Middle frontal gyrus (tissue), 1 donor: ENCODE measurements around the gene MS4A18.
"Not testable (repeated sequence)": the region's sequence is repeated elsewhere in the genome, so short reads cannot be mapped to it uniquely, and the experiment has no call there.

ENCODE experiments used
- DNase-seq: peaks from one replicate; pipeline ENCODE4 v3.0.0-alpha.2; 2015; ENCODE audit warnings: low spot score; ENCODE audit errors: extremely low spot score

The MS4A18 gene

DNA sequence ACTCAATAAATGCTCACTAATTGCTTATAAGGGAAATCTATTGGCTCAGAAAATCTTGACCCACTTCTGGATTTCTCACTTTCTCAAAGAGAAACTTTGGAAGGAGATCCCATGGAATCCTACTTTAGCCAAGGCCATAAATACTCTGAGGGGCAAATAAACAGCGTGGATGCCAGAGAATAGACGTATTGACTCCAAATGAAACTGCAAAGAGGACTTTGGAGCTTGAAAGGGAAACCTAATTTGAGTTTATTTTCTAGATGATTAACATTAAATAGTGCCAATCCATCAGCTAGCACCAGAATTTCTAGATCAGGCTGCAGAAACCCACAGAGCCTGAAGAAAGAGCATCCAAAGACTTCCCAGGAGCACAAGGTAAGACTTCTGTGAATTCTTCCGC, at the start of gene MS4A18:
TSS of gene MS4A18 (plus strand) at position 301 of the 400 bp plus-strand sequence.
- DNase-seq: no peak

DNA sequence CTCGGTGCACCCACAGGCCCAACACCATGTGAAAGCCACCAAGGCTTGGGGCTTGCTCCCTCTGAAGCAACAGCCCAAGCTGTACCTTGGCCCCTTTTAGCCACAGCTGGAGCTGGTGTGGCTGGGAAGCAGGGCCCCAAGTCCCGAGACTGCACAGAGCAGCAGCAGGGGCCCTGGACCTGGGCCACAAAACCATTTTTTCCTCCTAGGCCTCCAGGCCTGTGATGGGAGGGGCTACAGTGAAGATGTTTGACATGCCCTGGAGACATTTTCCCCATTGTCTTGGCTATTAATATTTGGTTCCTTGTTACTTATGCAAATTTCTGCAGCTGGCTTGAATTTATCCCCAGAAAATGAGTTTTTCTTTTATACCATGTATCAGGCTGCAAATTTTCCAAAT, 46.3 kb upstream of the MS4A18 start:
- not testable (repeated sequence) for DNase-seq

DNA sequence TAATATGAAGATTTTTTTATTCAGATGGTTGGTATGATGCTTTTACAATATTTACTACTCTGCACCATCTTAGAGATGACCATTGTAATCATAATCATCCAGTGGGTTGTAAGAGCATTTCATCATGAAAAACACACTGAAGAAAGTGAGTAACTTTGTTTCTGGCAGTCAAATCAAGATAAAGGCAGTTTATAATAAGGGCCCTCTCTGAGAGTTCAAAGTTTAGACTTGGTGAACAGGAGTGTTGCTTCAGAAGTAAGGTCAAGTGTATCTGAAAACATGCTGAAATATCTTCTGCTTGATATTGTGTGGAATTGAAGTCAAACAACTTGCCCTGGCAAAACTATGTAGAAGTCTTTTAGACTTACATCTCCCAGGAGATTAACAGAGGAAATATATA, 44.6 kb upstream of the MS4A18 start:
- no peak for DNase-seq

- no peak for DNase-seq
Observed at GRCh38 chr11:60680455-60681119, 43.9 kb upstream of the MS4A18 start.

DNA sequence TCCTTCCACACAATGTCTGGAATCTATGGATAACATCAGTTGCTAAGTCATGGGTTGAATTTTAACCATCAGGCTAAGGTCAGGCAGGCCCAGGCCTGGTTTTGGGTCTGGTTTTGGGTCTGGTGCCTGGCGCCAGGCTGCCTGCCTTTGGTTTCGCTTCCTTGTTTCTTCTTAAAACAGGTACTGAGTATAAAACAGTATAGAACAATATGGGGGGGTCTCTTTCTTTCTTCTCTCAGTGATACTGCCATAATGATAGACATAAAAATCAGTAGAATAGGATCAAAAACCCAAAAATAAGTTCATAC, 40.0 kb upstream of the MS4A18 start:
- DNase-seq: not testable (repeated sequence)

GRCh38 chr11:60691661-60692060, 32.9 kb upstream of the MS4A18 start:
- DNase-seq: no peak

DNA sequence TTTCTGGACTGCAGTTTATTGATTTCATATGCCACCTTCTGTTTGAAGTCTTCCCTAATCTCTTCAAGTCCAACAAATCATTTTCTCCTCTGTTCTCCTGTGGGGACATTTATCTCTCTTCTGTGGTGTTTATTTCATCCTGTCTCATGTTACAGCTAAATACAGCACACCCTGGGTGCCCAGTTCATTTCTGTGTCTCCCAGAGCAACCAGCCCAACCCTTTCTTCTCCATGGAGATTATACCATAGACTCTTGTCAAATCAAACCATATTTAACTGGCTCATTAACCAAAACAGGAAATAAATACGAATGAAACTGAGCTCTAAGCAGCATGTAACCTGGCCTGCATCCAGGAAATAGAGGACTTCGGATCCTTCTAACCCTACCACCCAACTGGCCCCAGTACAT, 25.2 kb upstream of the MS4A18 start, which contains the start of gene MS4A8:
TSS of gene MS4A8 (plus strand) at position 329 of the 408 bp plus-strand sequence. CDS start 1,249 bp downstream, outside the sequence.
- no peak for DNase-seq

DNA sequence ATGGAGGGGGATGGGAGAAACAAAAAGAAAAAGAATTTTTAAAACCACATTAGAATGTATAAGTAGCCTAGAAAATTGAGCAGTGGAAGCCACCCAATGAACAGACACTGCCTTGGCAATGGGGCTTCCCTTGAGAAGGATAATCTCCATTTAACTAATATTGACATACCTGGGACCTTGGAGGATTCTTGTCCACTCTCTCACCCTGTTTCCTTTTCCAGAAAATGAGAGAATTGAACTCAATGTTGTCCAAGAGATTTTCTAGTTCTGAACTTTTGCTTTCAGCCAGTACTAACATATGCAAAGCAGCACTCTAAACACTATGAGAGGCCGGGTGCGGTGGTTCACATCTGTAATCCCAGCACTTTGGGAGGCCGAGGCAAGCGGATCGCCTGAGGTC, 24.6 kb upstream of the MS4A18 start:
- DNase-seq: no peak

DNA sequence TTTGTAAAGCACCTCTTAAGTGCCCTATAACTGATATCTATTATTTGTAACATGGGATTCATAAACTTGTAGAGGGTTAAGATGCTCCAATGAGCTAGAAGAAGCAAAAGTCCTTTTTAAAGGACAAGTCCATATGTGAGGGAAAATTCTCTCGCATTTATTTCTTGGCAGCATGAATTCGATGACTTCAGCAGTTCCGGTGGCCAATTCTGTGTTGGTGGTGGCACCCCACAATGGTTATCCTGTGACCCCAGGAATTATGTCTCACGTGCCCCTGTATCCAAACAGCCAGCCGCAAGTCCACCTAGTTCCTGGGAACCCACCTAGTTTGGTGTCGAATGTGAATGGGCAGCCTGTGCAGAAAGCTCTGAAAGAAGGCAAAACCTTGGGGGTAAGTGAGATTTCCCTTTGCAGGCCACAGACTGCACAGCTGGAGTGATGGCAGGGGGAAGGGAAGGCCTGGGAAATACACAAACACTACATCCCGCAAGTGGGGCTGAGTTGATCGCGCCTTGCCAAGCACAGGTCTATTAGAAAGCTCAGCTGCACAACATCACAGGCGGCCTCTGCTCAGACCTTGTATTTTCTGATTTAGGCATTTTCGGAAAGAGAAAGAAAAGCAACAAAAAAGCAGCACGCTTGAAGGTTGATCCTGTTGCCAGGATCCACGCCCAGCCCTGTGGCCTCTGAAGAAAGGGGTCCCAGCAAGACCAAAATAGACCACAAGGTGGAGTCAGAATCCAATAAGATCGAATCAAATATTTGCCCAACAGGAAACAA, 23.6 kb upstream of the MS4A18 start:
- DNase-seq: no peak

GRCh38 chr11:60701469-60701818, 23.1 kb upstream of the MS4A18 start:
- DNase-seq: no peak

GRCh38 chr11:60703374-60703773, 21.1 kb upstream of the MS4A18 start:
- DNase-seq: no peak

DNA sequence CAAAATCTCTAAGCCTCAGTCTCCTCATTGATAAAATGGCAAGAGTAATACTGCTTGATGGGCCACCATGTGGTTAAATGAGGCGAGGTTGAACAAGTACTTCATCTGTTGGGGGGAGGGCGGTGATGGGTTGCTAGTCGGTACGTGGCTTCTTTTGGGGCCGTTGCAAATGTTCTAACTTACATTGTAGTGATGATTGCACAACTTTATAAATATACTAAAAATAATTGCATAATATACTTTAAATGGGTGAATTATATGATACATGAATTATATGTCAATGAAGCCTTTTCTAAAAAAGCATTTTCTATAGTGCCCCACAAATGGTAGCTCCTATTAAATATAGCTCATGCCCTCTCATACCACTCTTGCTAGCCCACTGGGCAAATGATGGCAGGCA, 18.6 kb upstream of the MS4A18 start:
- no peak for DNase-seq

GRCh38 chr11:60706931-60707330, 17.6 kb upstream of the MS4A18 start:
- DNase-seq: no peak

DNA sequence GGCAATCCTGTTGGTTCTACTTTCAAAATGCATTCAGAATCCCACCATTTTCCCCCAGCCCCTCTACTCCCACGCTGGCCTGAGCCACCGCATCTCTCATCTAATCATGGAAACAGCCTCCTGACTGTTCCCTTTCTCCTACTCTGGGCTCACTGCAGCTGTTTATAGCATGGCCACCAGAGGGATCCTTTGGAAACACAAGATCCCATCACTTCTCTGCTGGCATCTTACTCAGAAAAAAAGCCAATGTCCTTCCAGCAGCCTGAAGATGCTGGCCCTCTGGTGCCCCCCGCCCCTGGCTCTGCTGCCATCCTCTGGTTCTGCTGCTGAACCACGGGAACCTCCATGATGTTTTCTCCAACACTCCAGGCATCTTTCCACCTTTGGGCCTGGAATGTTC, 14.0 kb upstream of the MS4A18 start:
- DNase-seq: no peak

- DNase-seq: no peak
Observed at GRCh38 chr11:60711276-60711675, 13.2 kb upstream of the MS4A18 start.

GRCh38 chr11:60713423-60713822, 11.1 kb upstream of the MS4A18 start:
- DNase-seq: not testable (repeated sequence)

- DNase-seq: no peak
Observed at GRCh38 chr11:60717956-60718355, 6.6 kb upstream of the MS4A18 start.

DNA sequence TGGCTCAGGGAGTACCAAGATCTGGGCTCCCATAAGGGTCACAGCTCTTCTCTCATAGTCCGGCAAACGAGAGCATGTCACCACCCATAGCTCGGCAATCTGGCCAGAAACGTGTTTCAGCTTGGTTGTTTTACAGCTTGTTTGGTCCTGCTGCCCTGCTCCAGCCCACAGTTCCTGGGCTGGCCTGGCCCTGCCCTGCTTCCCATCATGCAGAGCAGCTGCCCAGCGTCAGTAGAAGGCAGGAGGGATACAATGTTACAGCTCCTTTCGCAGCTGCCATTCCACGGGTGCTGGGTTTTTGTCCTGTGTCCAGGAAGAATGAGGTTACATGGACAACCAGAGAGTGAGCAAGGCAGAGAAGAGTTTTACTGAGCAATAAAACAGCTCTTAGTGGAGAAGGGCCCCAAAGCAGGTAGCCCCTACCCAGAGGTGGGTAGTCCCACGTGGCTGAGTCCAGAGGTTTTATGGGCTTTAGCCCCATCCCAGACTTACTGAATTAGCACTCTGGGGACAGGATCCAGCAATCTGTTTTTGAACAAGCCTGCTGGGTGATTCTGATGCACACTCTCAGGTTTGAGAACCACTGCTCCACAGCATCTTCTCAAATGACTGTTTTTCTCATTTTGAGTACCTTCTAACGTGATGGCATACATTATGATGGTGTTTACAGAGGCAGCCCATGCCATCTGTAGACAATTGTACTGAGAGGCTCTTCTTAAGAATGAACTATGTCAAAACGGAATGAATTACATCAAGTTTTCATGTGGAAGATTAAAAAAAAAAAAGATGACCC, 5.8 kb upstream of the MS4A18 start:
- DNase-seq: no peak

DNA sequence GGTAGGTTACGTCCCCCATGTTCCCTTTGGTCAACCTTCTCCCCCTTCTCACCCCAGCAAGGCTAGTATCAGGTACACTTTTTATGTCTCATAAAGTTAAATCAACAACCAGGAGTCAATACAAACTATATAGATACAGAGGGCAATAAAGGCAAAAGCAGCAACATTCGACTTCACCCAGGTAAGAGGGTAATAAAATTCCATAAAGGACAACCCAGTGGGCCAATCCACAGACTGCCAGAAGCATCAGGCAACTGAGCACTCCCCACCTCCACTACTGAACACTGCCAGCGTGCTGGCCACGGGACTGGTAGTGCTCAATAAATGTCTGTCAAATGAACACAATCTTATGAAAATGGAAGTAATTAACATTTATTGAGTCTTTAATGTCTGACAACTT, 5.1 kb upstream of the MS4A18 start:
- no peak for DNase-seq

DNA sequence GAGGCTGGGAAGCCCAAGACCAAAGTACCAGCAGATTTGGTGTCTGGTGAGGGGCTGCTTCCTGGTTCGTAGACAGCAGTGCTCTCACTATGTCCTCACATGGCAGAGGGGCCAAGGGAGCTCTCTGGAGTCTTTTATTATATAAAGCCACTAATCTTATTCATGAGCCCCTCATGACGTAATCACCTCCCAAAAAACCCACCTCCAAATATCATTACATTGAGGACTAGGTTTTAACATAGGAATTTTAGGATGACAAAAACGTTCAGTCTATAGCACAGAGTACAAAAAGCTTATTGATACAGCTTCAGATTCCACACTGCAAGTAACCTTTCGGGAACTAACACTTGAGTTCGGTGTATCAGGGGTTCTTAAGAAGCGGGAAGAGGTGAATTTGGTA, 4.1 kb upstream of the MS4A18 start:
- DNase-seq: no peak

GRCh38 chr11:60725592-60725991, 1.1 kb downstream of the MS4A18 start:
- DNase-seq: no peak

DNA sequence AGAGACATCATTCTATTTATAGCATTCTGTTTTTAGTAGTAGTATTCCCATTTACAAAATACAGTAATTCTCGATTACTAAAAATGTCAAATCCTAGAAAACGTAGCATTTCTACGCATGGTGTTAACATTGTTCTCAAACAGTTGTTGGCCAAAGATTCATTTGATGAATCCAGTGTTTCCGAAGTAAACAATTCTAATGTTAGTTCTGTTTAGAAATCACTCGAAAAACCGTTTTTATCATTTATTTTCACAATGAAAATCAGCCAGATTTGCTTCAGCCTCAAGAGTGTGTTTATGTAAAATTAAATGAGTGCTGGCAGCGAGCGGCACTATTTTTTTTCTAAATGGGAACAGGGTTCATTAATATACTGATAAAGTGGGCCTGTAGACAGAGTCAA, 7.1 kb downstream of the MS4A18 start:
- DNase-seq: no peak
